Measurements from ENCODE around the gene GIT1.

GIT1 gene

GRCh38 chr17:29563816-29564215, 25.6 kb downstream of the GIT1 start:
- Histone ChIP-seq H3K27ac (ENCODE audit: low read depth, low read length, poor library complexity, severe bottlenecking) (no peak overlapping the region), H3K79me2 (ENCODE audit: insufficient read depth, low read length) (no peaks in the 10 kb centered on the region), H2AFZ (ENCODE audit: low read length) (no peak overlapping the region), H3K27me3 (ENCODE audit: insufficient read depth, low read length) (no peaks in the 10 kb centered on the region), H3K9me2 (ENCODE audit: low read depth, low read length) (no peaks in the 10 kb centered on the region), H4K20me1 (ENCODE audit: insufficient read depth, low read length) (no peaks in the 10 kb centered on the region), H3K4me3 (ENCODE audit: low read depth, low read length, poor library complexity, severe bottlenecking) (no peak overlapping the region), H3K9me3 (ENCODE audit: low read length) (no peaks in the 10 kb centered on the region), H3K4me2 (ENCODE audit: low read length) (no peak overlapping the region), H3K4me1 (ENCODE audit: insufficient read depth, low read length, severe bottlenecking) (peaks cover 50% of the 10 kb centered on the region), H3K9ac (ENCODE audit: low read length) (no peak overlapping the region), H3F3A (ENCODE audit: insufficient read depth, low read length) (no peaks in the 10 kb centered on the region), H3K36me3 (ENCODE audit: insufficient read depth, low read length) (no peaks in the 10 kb centered on the region)
- TF ChIP-seq EZH2 (IDR thresholded peaks at IDR 0.05; ENCODE audit: borderline replicate concordance, low read length), result no peak
- no peak for TF ChIP-seq CTCF (IDR thresholded peaks at IDR 0.05; ENCODE audit: low read length)

GRCh38 chr17:29562615-29563014, 26.8 kb downstream of the GIT1 start:
- no peak overlapping the region for H3K4me3 ChIP-seq (ENCODE audit: low read depth, low read length, poor library complexity, severe bottlenecking)
- peaks cover 48% of the 10 kb centered on the region for H3K4me1 ChIP-seq (ENCODE audit: insufficient read depth, low read length, severe bottlenecking)
- H3K36me3 ChIP-seq (ENCODE audit: insufficient read depth, low read length), result no peaks in the 10 kb centered on the region
- no peak overlapping the region for H3K27ac ChIP-seq (ENCODE audit: low read depth, low read length, poor library complexity, severe bottlenecking)
- no peaks in the 10 kb centered on the region for H3K79me2 ChIP-seq (ENCODE audit: insufficient read depth, low read length)
- H4K20me1 ChIP-seq (ENCODE audit: insufficient read depth, low read length), result no peaks in the 10 kb centered on the region
- H3F3A ChIP-seq (ENCODE audit: insufficient read depth, low read length), result no peaks in the 10 kb centered on the region
- no peak overlapping the region for H2AFZ ChIP-seq (ENCODE audit: low read length)
- H3K4me2 ChIP-seq (ENCODE audit: low read length), result no peak overlapping the region
- no peak overlapping the region for H3K9ac ChIP-seq (ENCODE audit: low read length)
- no peak for TF ChIP-seq EZH2 (IDR thresholded peaks at IDR 0.05; ENCODE audit: borderline replicate concordance, low read length)
- TF ChIP-seq CTCF (IDR thresholded peaks at IDR 0.05; ENCODE audit: low read length), result no peak
- no peaks in the 10 kb centered on the region for H3K9me3 ChIP-seq (ENCODE audit: low read length)
- H3K27me3 ChIP-seq (ENCODE audit: insufficient read depth, low read length), result no peaks in the 10 kb centered on the region
- no peaks in the 10 kb centered on the region for H3K9me2 ChIP-seq (ENCODE audit: low read depth, low read length)

DNA sequence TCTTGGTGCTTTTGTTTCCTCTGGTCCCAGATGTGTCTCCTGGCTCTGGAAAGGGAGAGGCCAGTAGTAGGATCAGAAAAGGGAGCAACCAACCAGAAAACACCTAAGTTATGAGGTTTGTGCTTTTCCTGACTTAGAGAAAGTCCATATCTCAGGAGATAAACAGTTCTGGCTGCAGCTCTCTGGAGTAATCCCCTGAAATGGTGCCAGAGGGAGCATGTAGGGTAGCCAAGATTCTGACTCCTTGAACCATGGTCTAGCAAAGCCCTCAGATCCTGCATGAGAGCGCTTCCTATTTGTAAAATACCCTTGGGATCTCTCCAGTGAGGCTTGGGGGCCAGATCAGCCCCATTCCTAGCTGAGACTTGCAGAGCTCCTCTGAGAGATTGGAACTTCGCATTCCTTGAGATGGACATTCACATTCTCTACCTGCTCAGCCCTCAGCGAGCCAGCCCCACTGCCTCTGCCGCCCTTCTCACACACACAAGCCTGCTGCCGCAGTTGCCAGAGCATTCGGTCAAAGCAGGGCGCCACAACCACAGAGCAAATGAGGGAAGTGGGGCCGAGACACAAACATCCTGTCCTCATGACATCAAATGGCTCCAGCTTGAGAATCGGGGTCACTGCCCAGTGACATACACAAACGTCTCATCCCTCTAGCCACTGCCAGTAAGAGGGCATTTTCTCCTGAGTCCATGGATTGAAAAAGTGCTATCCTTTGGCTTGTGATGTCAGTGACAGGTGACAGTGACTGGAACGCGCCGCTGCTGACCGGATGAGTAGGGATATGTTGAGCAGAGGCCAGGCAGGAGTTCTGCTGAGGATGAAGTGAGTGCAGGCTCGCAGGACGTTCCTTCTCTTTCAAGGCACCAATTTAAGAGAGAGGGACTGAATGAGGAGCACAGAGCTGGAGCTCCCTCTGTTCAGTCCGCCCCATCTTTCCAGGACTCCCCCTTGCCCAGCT, 27.6 kb downstream of the GIT1 start:
- H3K79me2 ChIP-seq (ENCODE audit: insufficient read depth, low read length), result no peaks in the 10 kb centered on the region
- no peaks in the 10 kb centered on the region for H3F3A ChIP-seq (ENCODE audit: insufficient read depth, low read length)
- TF ChIP-seq EZH2 (IDR thresholded peaks at IDR 0.05; ENCODE audit: borderline replicate concordance, low read length) (no peak), CTCF (IDR thresholded peaks at IDR 0.05; ENCODE audit: low read length) (no peak)
- no peaks in the 10 kb centered on the region for H4K20me1 ChIP-seq (ENCODE audit: insufficient read depth, low read length)
- no peaks in the 10 kb centered on the region for H3K27me3 ChIP-seq (ENCODE audit: insufficient read depth, low read length)
- H3K4me3 ChIP-seq (ENCODE audit: low read depth, low read length, poor library complexity, severe bottlenecking), result no peak overlapping the region
- H3K27ac ChIP-seq (ENCODE audit: low read depth, low read length, poor library complexity, severe bottlenecking), result no peak overlapping the region
- no peaks in the 10 kb centered on the region for H3K9me3 ChIP-seq (ENCODE audit: low read length)
- H3K9ac ChIP-seq (ENCODE audit: low read length), result no peak overlapping the region
- peaks cover 44% of the 10 kb centered on the region for H3K4me1 ChIP-seq (ENCODE audit: insufficient read depth, low read length, severe bottlenecking)
- no peaks in the 10 kb centered on the region for H3K36me3 ChIP-seq (ENCODE audit: insufficient read depth, low read length)
- H2AFZ ChIP-seq (ENCODE audit: low read length), result no peak overlapping the region
- no peak overlapping the region for H3K4me2 ChIP-seq (ENCODE audit: low read length)
- no peaks in the 10 kb centered on the region for H3K9me2 ChIP-seq (ENCODE audit: low read depth, low read length)
